SK-N-SH treated with all-trans-retinoic acid at 6 μM for 48 hours (cell line): Measurements from ENCODE around the gene CASZ1.

Experiments
- ATAC-seq: fragments of 200-7000 bp; cut with Tn5 transposase; 3 replicates; pipeline ENCODE4 v1.9.1; 2020; ENCODE audit warnings: mild to moderate bottlenecking, moderate library complexity
- ARNTL ChIP-seq: fragments of 450-650 bp; formaldehyde crosslinking; IDR thresholded peaks from 2 replicates; pipeline ENCODE4 v1.5.0; 2020; ENCODE audit warnings: low read depth, mild to moderate bottlenecking, moderate library complexity, borderline replicate concordance
- BACH2 ChIP-seq: fragments of 250-450 bp; sonication (Bioruptor Pico); IDR thresholded peaks from 2 replicates; pipeline ENCODE4 v1.9.0; 2021; ENCODE audit warnings: mild to moderate bottlenecking, borderline replicate concordance
- CREB5 ChIP-seq: fragments of 250-450 bp; sonication (Bioruptor Pico); IDR thresholded peaks from 2 replicates; pipeline ENCODE4 v1.5.1; 2020; ENCODE audit warnings: low read depth, mild to moderate bottlenecking, moderate library complexity
- CSDC2 ChIP-seq: fragments of 250-450 bp; sonication (Bioruptor Pico); IDR thresholded peaks from 2 replicates; pipeline ENCODE4 v1.5.0; 2020; ENCODE audit warnings: mild to moderate bottlenecking, moderate library complexity
- CSRNP3 ChIP-seq: fragments of 250-450 bp; sonication (Bioruptor Pico); IDR thresholded peaks from 2 replicates; pipeline ENCODE4 v1.5.1; 2021; ENCODE audit warnings: mild to moderate bottlenecking, moderate library complexity
- ESRRG ChIP-seq: fragments of 250-450 bp; sonication (Bioruptor Pico); IDR thresholded peaks from 2 replicates; pipeline ENCODE4 v1.6.1; 2021; ENCODE audit warnings: mild to moderate bottlenecking
- GLIS3 ChIP-seq: fragments of 250-450 bp; sonication (Bioruptor Pico); IDR thresholded peaks from 2 replicates; pipeline ENCODE4 v1.5.0; 2020; ENCODE audit warnings: mild to moderate bottlenecking, moderate library complexity
- ISL1 ChIP-seq: fragments of 250-450 bp; sonication (Bioruptor Pico); IDR thresholded peaks from 2 replicates; pipeline ENCODE4 v2.1.2; 2022; ENCODE audit warnings: mild to moderate bottlenecking, moderate library complexity
- OSR1 ChIP-seq: fragments of 250-450 bp; sonication (Bioruptor Pico); IDR thresholded peaks from 2 replicates; pipeline ENCODE4 v1.8.0; 2022; ENCODE audit warnings: moderate library complexity, mild to moderate bottlenecking, inconsistent platforms
- PATZ1 ChIP-seq: fragments of 250-450 bp; sonication (Bioruptor Pico); IDR thresholded peaks from 2 replicates; pipeline ENCODE4 v1.8.0; 2020; ENCODE audit warnings: mild to moderate bottlenecking, moderate library complexity, borderline replicate concordance
- POU6F1 ChIP-seq: fragments of 250-450 bp; sonication (Bioruptor Pico); IDR thresholded peaks from 2 replicates; pipeline ENCODE4 v1.8.0; 2021; ENCODE audit warnings: low read depth, mild to moderate bottlenecking, moderate library complexity, borderline replicate concordance
- PPARA ChIP-seq: fragments of 250-450 bp; sonication (Bioruptor Pico); IDR thresholded peaks from 2 replicates; pipeline ENCODE4 v1.5.0; 2020; ENCODE audit warnings: mild to moderate bottlenecking, borderline replicate concordance
- RARB ChIP-seq: fragments of 250-450 bp; sonication (Bioruptor Pico); IDR thresholded peaks from 2 replicates; pipeline ENCODE4 v1.8.0; 2021; ENCODE audit warnings: mild to moderate bottlenecking, moderate library complexity
- SNAI2 ChIP-seq: fragments of 250-450 bp; sonication (Bioruptor Pico); IDR thresholded peaks from 2 replicates; pipeline ENCODE4 v1.5.0; 2020; ENCODE audit warnings: mild to moderate bottlenecking, moderate library complexity
- TCF4 ChIP-seq: fragments of 250-450 bp; sonication (Bioruptor Pico); IDR thresholded peaks from 2 replicates; pipeline ENCODE4 v1.8.0; 2021; ENCODE audit warnings: mild to moderate bottlenecking, moderate library complexity, borderline replicate concordance
- TSHZ2 ChIP-seq: fragments of 250-450 bp; sonication (Bioruptor Pico); IDR thresholded peaks from 2 replicates; pipeline ENCODE4 v1.5.0; 2020; ENCODE audit warnings: mild to moderate bottlenecking, moderate library complexity
- ZC3H10 ChIP-seq: fragments of 250-450 bp; sonication (Bioruptor Pico); IDR thresholded peaks from 2 replicates; pipeline ENCODE4 v1.5.1; 2021; ENCODE audit warnings: mild to moderate bottlenecking, moderate library complexity
- ZFP3 ChIP-seq: fragments of 250-450 bp; sonication (Bioruptor Pico); IDR thresholded peaks from 2 replicates; pipeline ENCODE4 v1.5.0; 2020; ENCODE audit warnings: mild to moderate bottlenecking, moderate library complexity
- ZNF565 ChIP-seq: fragments of 450-650 bp; formaldehyde crosslinking; conservative IDR thresholded peaks from 2 replicates; pipeline ENCODE4 v1.5.0; 2020; ENCODE audit warnings: low read depth, mild to moderate bottlenecking, moderate library complexity
- ZNF70 ChIP-seq: fragments of 450-650 bp; formaldehyde crosslinking; IDR thresholded peaks from 2 replicates; pipeline ENCODE4 v1.5.0; 2020; ENCODE audit warnings: mild to moderate bottlenecking, moderate library complexity
- ZNF8 ChIP-seq: fragments of 450-650 bp; formaldehyde crosslinking; IDR thresholded peaks from 2 replicates; pipeline ENCODE4 v1.5.0; 2020; ENCODE audit warnings: mild to moderate bottlenecking, moderate library complexity

The CASZ1 gene

GRCh38 chr1:10651793-10652192 lies 144.7 kb downstream of the CASZ1 start:
- TF ChIP-seq TCF4 (CRISPR knock-in tag) (no peak), POU6F1 (CRISPR knock-in tag) (no peak), ZC3H10 (CRISPR knock-in tag) (no peak), ARNTL (CRISPR knock-in tag) (no peak), CSDC2 (CRISPR knock-in tag) (no peak), ZNF8 (CRISPR knock-in tag) (no peak), RARB (CRISPR knock-in tag) (no peak), ZNF565 (CRISPR knock-in tag) (no peak), ISL1 (no peak)
- no peak for ATAC-seq

- no peak for ATAC-seq
- TF ChIP-seq GLIS3 = no peak
- no peak for TF ChIP-seq ARNTL (CRISPR knock-in tag)
- no peak for TF ChIP-seq SNAI2 (CRISPR knock-in tag)
These were observed 145.1 kb downstream of the CASZ1 start for GRCh38 chr1:10651389-10651766.

- ATAC-seq = no peak
These were observed 145.7 kb downstream of the CASZ1 start for GRCh38 chr1:10650556-10651388.

More at GRCh38 chr1:10650556-10651388, 145.7 kb downstream of the CASZ1 start:
- TF ChIP-seq ISL1 (no peak), CREB5 (CRISPR knock-in tag) (no peak), GLIS3 (no peak), CSRNP3 (CRISPR knock-in tag) (no peak), ZFP3 (CRISPR knock-in tag) (no peak), ARNTL (CRISPR knock-in tag) (no peak), ZNF565 (CRISPR knock-in tag) (no peak), RARB (CRISPR knock-in tag) (no peak), ESRRG (CRISPR knock-in tag) (no peak), ZNF70 (CRISPR knock-in tag) (no peak), ZC3H10 (CRISPR knock-in tag) (no peak), PATZ1 (CRISPR knock-in tag) (no peak), TSHZ2 (CRISPR knock-in tag) (no peak), PPARA (no peak), BACH2 (CRISPR knock-in tag) (no peak), SNAI2 (CRISPR knock-in tag) (no peak), OSR1 (CRISPR knock-in tag) (no peak)
